ENCODE measurements around the gene LMAN1L.

GRCh38 chr15:74788683-74789151 is 23.9 kb upstream of the LMAN1L start:
- TF ChIP-seq CTCF (IDR thresholded peaks at IDR 0.05) (no peak), POLR2A (IDR thresholded peaks at IDR 0.05) (no peak), POLR2AphosphoS5 (IDR thresholded peaks at IDR 0.05) (no peak), EP300 (IDR thresholded peaks at IDR 0.05) (no peak)
